Mucosa of gallbladder (tissue), 1 donor: ENCODE results near the gene WDR46. TPM values are rescaled to one million over a fixed set of nuclear protein-coding genes. Genes with fewer than 3 reads are reported as not detected.
"Not testable (repeated sequence)": the region's sequence is repeated elsewhere in the genome, so short reads cannot be mapped to it uniquely, and the experiment has no call there.

ENCODE experiments used
- DNase-seq: peaks from one replicate; pipeline ENCODE4 v3.0.0-alpha.2; 2020; ENCODE audit warnings: low spot score
- total RNA-seq: library from RNA; stranded (reverse); gene quantifications from one replicate; pipeline ENCODE4 v1.2.1, GENCODE V29; 2021
- donor health status: DM: no; HTN: no; CAD: no.

WDR46 gene
- total RNA-seq, 1 donor from 2014 or later, result 37.7 TPM

- no peak for DNase-seq
Measured at GRCh38 chr6:33288141-33288920, 708 bp downstream of the WDR46 start.

- DNase-seq, result no peak
Measured at GRCh38 chr6:33286946-33287914, 1.8 kb downstream of the WDR46 start.

- not testable (repeated sequence) for DNase-seq
Measured at GRCh38 chr6:33285214-33285613, 3.8 kb downstream of the WDR46 start.

- DNase-seq, result no peak
Measured at GRCh38 chr6:33280539-33280938, 8.5 kb downstream of the WDR46 start.

- DNase-seq, result no peak
Measured at GRCh38 chr6:33279971-33280511, 9.0 kb downstream of the WDR46 start.

GRCh38 chr6:33279257-33279695 is 9.8 kb downstream of the WDR46 start:
- DNase-seq, result no peak

- DNase-seq, result no peak
Measured at GRCh38 chr6:33278810-33279209, 10.2 kb downstream of the WDR46 start.

GRCh38 chr6:33278392-33278741 is 10.7 kb downstream of the WDR46 start:
- DNase-seq, result no peak

GRCh38 chr6:33277663-33278391 is 11.2 kb downstream of the WDR46 start:
- DNase-seq, result no peak

GRCh38 chr6:33276864-33277662 is 12.0 kb downstream of the WDR46 start, which contains the start of gene B3GALT4:
Gene B3GALT4, plus strand, starts transcription at chr6:33277123. Its CDS starts 297 bp downstream, at chr6:33277420.
- DNase-seq, result peak; percentile 69

GRCh38 chr6:33276581-33276863 is 12.5 kb downstream of the WDR46 start:
- no peak for DNase-seq

- DNase-seq, result not testable (repeated sequence)
Measured at GRCh38 chr6:33275795-33276580, 13.1 kb downstream of the WDR46 start.

- no peak for DNase-seq
Measured at GRCh38 chr6:33273924-33274902, 14.8 kb downstream of the WDR46 start.

GRCh38 chr6:33273129-33273923 is 15.7 kb downstream of the WDR46 start:
- no peak for DNase-seq

- DNase-seq, result no peak
Measured at GRCh38 chr6:33272275-33273128, 16.5 kb downstream of the WDR46 start.

GRCh38 chr6:33271468-33272274 is 17.4 kb downstream of the WDR46 start, which contains the start of the genes RPS18 and VPS52:
Gene RPS18, plus strand, starts transcription at chr6:33272075. Its CDS starts 45 bp downstream, at chr6:33272120.
Gene VPS52, minus strand, starts transcription at chr6:33271876. Its CDS starts 201 bp downstream, at chr6:33271675.
- peak; percentile 98 for DNase-seq
